GM21447 (cell line): ENCODE measurements around the gene MCFD2.
"Not testable (repeated sequence)": the region's sequence is repeated elsewhere in the genome, so short reads cannot be mapped to it uniquely, and the experiment has no call there.

Source experiments
- ATAC-seq: cut with Tn5 transposase; IDR thresholded peaks from one replicate; pipeline ENCODE4 v1.9.1; 2021; ENCODE audit not compliant: unreplicated experiment

MCFD2 gene

GRCh38 chr2:46875962-46876689 lies 39.5 kb downstream of the MCFD2 start:
- not testable (repeated sequence) for ATAC-seq

DNA sequence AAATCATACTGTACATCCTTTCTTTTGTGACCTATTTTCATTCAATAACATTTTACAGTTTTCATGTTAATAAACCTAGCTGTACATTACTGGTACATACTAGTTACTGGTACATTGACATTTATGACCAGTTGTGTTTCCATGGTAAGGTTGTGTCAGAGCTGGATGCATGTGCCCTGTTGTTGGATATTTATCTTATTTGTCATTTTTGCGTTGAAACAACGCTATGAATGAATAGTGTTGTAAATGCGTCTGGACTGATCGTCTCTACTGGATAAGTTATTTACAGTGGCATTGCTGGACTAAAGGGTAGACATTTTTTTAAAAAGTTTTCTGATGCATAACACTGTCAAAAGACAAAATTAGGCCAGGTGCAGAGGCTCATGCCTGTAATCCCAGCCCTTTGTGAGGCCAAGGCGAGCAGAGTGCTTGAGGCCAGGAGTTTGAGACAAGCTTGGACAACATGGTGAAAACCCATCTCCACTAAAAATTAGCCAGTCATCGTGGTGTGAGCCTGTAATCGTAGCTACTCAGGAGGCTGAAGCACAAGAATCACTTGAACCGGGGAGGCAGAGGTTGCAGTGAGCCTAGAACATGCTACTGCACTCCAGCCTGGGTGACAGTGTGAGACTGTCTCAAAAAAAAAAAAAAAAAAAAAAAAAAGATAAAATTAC lies 40.2 kb downstream of the MCFD2 start:
- ATAC-seq = no peak

DNA sequence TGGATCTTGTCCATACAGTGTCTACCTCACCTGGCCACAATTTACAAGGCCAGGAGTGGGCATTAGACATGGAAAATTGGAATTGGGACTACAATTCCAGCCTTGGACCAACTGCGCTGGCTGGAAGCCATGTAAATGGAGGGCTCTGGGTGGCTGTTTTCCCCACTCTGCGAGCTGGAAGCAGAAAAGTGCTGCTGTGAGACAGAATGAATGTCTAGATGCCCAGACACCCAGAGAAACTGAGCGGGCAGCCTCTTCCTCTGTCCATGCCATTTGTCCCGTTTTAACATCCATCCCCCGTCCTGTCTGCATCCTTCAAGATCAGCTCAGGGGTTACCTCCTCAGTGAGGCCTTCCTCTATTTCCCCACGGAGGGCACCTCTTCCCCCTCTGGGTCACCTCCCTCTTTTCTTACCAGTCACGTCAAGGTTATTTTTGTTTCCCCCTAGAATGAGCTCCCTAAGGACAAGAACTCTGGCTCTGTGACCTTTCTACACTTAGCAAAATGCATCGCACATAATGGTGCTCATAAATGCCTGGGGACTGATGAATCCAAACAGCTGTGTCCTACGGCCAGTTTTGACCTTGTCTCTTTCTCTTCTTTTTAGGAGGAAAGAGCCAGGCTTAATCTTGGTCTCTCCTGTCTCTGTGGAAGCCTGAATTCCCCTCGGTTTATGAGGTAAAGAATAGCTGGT lies 41.2 kb downstream of the MCFD2 start:
- ATAC-seq = no peak

DNA sequence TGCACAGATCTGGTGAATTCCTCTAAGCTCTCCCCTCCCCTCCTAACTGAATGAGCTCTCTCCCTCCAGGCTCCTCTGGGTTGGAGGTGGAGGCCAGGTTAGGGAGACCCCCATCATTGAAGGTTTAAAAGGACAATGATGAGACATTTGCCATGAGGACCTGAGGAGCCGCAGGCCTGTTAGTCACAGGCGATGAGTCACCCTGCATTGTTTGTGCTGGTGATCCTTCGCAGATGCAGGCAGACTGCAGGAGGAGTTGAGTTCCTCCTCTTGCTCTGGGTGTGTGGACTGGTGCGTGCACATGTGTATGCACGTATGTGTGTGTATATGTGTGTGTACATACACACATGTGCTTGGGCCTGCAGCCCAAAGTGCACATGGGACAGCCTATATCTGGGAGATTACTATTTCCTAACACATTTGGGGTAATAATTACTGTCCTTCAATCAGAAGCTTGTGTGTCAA lies 42.0 kb downstream of the MCFD2 start:
- no peak for ATAC-seq

- no peak for ATAC-seq
Observed at GRCh38 chr2:46872902-46873603, 42.6 kb downstream of the MCFD2 start.

DNA sequence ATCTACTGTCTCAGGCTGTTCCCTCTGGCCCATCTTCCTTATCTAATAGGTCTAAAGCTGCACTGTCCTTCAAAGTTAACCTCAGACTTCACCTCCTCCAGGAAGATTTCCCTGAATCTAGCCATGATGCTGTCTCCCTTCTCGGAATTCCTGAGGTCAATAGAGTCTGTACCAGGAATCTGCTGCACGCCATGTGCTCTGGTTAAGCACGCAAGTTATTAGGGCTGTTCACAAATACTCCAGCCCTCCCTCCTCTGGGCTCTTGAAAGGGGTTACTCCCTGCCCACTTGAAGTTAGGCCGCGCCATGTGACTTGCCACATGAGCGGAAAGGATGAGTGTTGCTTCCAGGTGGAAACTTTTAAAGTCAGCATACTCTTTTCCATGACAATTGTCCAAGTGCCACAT lies 43.6 kb downstream of the MCFD2 start:
- no peak for ATAC-seq

DNA sequence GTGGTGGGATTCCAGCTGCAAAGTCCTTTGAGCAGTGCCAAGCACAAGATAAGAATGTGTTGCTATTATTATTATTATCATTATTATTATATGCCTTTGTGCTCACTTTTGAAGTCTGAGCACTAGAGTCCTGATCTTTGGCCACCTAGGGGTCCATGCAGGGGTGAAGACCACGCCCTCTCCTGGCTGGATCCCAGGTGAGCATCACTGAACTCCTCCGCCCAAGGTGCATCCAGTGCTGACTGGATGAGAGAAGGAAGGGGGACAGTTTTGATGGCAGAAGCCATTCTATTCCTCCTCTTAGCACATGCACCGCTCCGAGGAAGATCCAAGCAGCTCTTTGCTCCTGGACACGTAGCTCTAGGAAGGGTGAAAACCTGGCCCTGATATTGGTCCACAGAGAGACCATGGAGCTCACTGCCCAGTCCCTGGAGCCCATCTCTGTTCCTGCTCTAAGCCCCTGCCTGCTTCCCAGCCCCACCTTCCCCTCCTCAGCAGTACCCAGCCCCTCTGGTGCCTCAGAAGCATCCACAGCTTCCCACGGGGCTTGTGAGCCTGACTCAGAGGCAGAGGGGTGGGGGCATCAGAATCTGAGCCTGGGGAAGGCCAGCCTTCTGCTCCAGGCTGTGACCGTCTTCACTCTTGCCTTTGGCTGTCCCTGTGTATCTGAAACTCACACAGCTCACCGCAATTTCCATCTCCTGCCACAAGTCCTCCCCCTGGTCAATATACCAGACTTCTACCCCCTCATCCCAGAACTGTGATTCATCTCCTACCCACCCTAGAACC lies 45.4 kb downstream of the MCFD2 start:
- ATAC-seq = no peak

- no peak for ATAC-seq
Observed at GRCh38 chr2:46869621-46870020, 46.0 kb downstream of the MCFD2 start.

- ATAC-seq = no peak
Observed at GRCh38 chr2:46866770-46867246, 48.8 kb downstream of the MCFD2 start.

- no peak for ATAC-seq
Observed at GRCh38 chr2:46865181-46865970, 50.2 kb downstream of the MCFD2 start.

DNA sequence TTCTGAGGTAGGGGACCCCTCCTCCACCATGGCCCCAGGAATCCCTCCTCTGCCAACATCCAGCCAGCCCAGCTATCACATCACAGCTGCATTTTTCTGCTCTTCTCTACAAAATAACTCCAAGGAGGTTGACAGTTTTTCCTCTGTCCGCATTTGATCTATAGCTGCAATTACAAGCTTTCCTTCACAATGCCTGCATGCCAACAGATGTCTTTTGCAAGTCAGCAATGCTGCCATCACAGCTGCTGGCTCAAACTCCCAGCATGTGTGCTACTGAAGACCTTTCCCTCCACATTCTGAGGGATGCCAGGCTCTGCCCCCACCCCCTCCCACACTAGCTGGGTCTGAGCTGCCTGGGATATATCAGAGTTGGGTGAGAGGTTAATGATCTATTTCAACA lies 51.7 kb downstream of the MCFD2 start:
- ATAC-seq = no peak

GRCh38 chr2:46862514-46862913 lies 53.1 kb downstream of the MCFD2 start:
- ATAC-seq = no peak

DNA sequence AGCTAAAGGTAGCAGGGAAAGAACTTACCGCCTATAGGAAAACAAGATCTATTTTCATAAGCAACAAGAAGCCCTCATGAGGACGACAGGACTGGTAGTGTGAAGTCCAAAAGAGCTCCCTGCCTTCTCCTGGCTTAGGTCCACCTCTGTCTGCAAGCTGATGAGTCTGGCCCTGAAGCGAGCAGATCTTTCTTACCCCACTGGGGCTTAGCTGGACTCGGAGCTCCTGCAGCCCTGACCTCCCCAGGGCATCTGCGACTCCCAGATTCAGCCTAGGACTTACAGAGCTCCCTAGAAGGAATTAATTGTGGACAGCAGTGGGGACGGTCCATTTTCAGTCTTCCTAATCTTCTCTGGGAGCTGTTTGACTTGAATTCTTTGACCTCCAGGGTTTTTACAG lies 53.7 kb downstream of the MCFD2 start:
- no peak for ATAC-seq

DNA sequence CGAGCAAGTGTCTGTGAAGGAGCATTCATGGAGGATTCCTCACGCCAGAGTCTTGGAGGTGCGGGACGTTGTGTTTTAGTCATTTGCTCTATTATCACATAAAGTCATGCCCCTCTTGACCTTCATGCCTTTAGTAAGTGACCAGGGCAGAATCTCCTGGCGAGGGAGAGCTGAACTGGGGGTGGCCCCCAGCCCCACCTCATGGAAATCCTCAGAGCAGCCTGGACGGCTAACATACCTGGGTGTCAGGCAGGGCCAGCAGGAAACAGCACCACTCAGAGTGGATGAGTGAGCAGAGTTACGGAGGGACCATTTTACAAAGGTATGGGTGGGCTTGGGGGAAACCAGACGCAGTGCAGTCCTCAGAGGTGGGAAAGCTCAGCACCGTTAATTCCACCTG lies 56.1 kb downstream of the MCFD2 start:
- no peak for ATAC-seq

GRCh38 chr2:46858702-46859090 lies 56.9 kb downstream of the MCFD2 start:
- no peak for ATAC-seq

DNA sequence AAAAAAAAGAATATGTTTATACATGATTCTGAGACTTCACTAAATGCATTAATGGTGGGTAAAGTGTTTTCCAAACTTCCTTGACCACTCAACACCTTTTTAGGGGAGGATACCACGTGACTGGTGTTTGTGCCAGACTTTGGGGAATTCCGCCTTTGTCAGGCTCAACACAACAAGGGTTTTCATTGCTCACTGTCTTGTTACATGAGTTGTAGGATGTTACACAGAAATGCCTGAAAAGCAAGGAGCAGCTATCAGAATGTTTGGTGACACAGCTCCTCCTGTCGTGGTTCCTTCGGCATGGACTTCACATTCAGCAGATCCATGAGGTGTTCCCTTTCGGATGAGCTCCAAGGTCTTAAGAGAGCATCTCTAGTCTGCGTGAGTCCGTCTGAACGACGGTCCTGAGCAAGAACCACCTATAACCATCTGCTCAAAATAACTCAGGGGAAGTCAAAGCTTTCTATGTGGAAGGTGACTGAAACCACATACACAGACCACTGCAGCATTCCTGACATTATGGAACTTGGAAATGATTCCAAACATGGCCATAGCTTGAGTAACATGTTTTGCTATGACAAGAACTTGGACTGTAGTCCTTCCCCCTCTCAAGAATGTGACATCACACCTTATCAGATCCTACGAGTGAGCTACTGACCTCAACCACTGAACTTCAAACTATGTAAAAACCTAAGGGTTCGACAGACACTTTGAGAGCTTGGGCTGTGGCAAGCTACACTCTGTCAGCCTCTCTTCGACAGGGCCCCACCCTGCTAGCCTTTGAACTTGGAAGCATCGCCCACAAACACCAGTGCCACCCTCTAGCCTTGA lies 57.5 kb downstream of the MCFD2 start:
- no peak for ATAC-seq

- ATAC-seq = no peak
Observed at GRCh38 chr2:46856336-46856735, 59.3 kb downstream of the MCFD2 start.

- ATAC-seq = no peak
Observed at GRCh38 chr2:46855805-46856204, 59.8 kb downstream of the MCFD2 start.

GRCh38 chr2:46854260-46854659 lies 61.3 kb downstream of the MCFD2 start:
- no peak for ATAC-seq
